ENCODE measurements around the gene CTDSP1.

CTDSP1 gene

GRCh38 chr2:218400167-218400929, 680 bp downstream of the CTDSP1 start:
- DNase-seq = no peak

- DNase-seq = no peak
Measured at GRCh38 chr2:218400930-218401881, 1.5 kb downstream of the CTDSP1 start.

GRCh38 chr2:218401890-218402289, 2.2 kb downstream of the CTDSP1 start:
- DNase-seq = no peak

- no peak for DNase-seq
Measured at GRCh38 chr2:218402491-218402901, 2.8 kb downstream of the CTDSP1 start.

GRCh38 chr2:218402911-218403411, 3.3 kb downstream of the CTDSP1 start:
- DNase-seq = no peak

DNA sequence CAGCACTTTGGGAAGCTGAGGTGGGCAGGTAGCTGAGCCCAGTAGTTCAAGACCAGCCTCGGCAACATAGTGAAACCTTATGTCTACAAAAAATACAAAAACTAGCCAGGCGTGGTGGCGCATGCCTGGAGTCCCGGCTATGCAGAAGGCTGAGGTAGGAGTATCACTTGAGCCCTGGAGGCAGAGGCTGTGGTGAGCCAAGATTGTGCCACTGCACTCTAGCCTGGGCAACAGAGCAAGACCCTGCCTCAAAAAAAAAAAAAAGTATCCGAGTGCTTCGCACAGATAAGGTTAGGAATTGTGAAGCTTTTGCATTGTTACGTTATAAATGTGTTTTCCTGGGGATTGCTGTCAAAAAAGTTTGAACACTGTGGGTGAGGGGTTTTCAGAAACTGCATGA, 4.1 kb downstream of the CTDSP1 start:
- DNase-seq = no peak

- DNase-seq = no peak
Measured at GRCh38 chr2:218404351-218405085, 4.8 kb downstream of the CTDSP1 start.

DNA sequence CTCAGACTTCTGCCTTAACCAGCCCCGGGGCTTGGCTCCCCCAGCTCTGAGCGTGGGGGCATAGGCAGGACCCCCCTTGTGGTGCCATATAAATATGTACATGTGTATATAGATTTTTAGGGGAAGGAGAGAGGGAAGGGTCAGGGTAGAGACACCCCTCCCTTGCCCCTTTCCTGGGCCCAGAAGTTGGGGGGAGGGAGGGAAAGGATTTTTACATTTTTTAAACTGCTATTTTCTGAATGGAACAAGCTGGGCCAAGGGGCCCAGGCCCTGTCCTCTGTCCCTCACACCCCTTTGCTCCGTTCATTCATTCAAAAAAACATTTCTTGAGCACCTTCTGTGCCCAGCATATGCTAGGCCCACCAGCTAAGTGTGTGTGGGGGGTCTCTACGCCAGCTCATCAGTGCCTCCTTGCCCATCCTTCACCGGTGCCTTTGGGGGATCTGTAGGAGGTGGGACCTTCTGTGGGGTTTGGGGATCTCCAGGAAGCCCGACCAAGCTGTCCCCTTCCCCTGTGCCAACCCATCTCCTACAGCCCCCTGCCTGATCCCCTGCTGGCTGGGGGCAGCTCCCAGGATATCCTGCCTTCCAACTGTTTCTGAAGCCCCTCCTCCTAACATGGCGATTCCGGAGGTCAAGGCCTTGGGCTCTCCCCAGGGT, 5.5 kb downstream of the CTDSP1 start:
- DNase-seq = no peak

DNA sequence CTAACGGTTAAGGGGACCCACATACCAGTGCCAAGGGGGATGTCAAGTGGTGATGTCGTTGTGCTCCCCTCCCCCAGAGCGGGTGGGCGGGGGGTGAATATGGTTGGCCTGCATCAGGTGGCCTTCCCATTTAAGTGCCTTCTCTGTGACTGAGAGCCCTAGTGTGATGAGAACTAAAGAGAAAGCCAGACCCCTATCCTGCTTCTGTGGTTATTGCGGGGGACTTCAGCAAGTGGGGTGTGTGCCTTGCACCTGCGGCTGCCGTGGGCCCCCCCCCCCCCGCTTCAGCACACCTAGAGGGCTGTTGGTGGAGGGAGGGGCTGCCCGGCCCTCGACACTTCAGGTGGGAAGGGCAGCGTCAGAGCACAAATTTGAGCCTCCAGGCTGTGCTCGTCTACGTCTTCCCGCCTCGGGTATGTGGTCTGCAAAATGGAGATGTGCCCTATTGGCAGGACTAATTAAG, 6.1 kb downstream of the CTDSP1 start:
- no peak for DNase-seq

- DNase-seq = peak; percentile 94
Measured at GRCh38 chr2:218406209-218406948, 6.7 kb downstream of the CTDSP1 start.

DNA sequence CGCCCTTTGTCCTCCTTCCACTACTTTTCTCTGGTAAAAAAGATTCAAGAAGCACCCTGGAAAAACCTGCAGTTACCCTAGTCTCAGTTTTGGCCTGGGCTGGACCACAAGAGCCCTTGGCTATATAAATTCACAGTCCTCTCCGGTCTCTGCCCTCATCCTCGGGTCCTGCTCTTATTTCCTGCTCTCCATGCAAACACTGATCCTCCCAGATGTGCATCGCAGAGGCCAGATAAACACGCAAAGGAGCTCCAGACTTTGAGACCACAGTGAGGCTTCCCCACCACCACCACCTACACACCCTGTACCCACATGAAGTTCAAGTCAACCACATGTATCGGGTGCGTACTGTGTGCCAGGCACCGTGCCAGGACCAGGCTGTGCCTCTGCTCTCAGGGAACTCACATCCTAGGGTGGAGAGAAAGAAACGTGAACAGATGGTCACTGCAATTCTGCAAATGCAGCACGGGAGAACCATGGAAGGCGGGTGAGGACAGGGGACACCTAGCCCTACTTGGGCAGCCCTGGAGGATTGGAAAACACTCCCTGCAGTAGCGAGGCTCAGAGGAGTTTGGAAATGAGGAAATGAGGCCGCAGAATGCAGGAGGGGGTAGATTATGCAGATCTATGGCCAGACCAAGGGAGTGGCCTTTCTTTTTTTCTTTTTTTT, 7.4 kb downstream of the CTDSP1 start:
- DNase-seq = peak; percentile 86

- DNase-seq = no peak
Measured at GRCh38 chr2:218407717-218408116, 8.0 kb downstream of the CTDSP1 start.

DNA sequence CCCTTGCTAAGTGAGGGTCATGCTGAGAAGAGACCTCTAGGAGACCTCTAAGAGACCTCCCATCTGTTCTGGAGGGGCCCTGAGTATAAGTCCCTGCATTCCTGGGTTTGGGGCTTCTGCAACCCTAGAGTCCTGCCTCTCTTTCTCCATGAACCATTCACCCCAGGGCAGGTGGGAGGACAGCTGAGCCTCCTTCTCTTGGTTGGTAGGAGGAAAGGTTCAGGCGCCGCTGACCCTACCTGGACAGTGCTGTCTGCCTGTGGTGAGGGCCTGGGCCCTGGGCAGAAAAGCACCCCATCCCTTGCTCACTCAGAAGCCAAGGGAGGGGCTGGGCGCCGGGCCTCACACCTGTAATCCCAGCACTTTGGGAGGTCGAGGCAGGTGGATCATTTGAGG, 18.7 kb downstream of the CTDSP1 start:
- no peak for DNase-seq

DNA sequence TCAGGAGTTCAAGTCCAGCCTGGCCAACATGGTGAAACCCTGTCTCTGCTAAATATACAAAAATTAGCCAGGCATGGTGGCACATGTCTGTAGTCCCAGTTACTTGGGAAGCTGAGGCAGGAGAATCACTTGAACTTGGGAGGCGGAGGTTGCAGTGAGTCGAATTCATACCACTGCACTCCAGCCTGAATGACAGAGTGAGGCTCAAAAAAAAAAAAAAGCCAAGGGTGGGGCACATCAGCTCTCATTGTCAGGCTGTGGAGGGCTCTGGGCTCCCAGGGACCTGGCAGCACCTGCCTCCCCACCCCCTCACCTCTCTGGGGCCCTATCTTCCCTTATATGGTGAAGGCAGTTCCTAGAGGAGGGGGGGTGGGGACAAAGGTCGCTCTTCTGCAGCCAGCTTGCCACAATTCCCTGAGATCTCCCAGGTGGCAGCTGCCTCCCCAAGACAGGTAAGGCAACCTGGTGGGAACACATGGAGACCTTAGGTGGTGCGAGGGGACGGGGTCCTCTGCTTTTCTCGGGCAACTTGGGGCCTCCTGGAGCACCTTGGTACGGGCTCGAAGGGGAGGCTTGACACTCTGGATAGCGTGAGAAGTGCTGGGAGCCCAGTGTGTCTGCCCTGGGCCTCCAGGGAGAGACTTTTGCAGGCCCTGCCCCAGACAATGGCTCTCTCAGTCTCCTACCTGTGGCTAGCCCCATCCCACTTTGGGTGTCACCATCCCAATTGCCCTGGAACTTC, 19.2 kb downstream of the CTDSP1 start, which contains the start of gene VIL1:
VIL1 (plus strand) TSS at position 407 of the 742 bp plus-strand sequence. CDS start 4,656 bp downstream, outside the sequence.
- no peak for DNase-seq

DNA sequence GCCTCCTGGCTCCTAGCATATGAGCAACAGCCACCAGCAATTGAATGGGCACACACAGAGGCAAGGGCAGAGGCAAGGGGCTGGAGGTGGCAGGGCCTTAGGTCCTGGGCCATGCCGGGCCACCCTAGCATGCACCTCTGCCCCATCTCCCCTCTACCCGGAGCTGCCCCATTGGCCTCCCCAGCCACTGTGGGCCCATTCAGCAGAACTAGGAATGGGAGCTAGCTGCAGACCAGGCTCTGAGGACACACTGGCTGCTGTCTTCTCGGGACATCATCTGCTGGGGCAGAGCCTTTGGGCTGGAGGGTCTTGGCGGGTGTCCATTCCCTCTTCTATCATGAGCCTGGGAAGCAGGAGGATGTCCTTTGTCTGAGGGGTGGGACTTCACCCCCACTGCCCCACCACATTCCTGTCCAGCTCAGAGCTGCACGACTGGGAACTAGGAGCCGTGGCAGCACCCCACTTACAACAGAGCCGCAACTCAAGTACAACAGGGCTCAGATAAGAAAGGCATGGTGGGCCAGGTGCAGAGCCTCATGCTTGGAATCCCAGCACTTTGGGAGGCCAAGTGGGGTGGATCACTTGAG, 20.1 kb downstream of the CTDSP1 start:
- DNase-seq = no peak

DNA sequence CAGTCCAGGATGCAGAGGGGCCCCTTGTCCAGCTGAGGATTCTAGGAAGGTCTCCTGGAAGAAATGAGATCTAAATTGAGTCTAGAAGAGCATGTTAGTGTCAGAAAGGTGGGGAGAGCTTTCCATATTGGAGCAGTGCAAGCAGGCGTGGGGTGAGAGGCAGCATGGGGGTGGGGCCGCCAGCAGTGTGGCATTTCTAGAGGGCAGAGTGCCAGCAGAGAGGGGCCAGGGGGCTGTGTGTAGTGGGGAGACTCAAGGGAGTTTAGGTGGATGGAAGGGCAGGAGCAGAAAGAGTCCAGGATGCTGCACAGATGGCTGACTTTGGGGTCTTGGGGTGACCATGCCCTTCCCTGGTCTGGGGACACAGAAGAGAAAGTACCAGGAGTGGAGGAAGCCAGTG, 21.4 kb downstream of the CTDSP1 start:
- DNase-seq = no peak

DNA sequence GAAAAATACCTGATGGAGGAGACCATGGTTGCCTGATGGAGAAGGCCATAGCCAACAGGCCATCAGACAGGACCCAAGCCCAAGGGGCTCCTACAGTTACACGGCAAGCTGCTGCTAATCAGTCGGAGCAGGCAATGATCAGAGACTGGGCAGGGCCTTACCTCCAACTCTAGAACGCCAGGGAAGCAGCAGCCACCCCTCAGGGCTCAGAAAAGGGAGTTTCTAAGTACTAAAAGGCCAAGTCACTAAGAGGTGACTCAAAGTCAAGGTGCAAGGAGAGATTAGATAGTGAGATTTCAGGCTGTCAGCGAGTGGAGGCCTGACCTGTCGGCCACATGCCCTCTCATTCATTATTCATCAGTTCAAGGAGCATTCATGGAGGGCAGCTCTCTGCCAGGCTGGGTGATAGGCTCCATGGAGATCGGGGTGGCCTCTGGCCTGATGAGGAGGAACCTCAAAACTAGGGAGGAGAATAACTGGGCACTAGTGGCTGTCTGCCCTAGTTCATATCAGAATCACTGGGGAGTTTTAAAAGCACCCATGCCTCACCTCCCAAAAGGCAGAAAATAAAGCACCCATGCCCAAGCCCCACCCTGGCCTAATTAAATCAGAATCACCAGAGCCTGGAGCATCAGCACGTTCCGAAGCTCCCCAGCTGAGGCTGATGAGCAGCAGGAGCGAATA, 22.9 kb downstream of the CTDSP1 start:
- DNase-seq = no peak

DNA sequence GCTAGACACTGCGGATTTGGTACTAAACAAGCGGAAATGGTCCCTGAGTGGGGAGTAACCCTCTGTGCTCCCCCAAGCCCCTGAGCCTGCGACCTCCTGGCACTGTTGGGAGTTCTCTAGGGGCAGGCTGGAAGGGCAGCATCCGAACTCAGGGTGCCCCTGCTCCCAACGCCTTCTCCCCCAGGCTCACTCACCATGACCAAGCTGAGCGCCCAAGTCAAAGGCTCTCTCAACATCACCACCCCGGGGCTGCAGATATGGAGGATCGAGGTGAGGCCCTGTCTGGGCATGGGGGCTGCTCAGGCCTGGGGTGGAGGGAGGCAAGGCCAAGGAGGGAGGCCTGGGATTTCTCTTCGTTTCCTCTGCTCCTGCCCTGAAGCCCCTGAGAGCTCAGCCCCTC, 23.9 kb downstream of the CTDSP1 start:
- DNase-seq = no peak

DNA sequence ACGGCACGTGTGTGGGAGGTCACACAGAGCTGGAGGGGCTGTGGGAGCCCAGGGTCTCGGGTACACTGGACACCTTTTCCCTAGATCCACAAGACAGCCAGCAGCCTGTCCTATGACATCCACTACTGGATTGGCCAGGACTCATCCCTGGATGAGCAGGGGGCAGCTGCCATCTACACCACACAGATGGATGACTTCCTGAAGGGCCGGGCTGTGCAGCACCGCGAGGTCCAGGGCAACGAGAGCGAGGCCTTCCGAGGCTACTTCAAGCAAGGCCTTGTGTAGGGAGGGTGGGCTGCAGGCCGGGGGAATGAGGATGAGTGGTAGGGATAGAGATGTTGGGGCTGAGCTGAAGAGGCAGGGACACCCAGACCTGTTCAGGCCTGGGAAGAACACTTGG, 25.9 kb downstream of the CTDSP1 start:
- no peak for DNase-seq

All from KG1 (cell line).